HepG2 (cell line): ENCODE measurements around the gene ABHD4. TPM values are rescaled to one million over a fixed set of nuclear protein-coding genes. Genes with fewer than 3 reads are reported as not detected.

ENCODE experiments used
- CCAR2 ChIP-seq: fragments of 200-400 bp; formaldehyde crosslinking; optimal IDR thresholded peaks from 2 replicates; pipeline ENCODE3; 2018; ENCODE audit warnings: low read depth, mild to moderate bottlenecking, low read length, moderate library complexity
- CREB1 ChIP-seq, 2 experiments: fragments of 450-650 bp in 1 of 2; IDR thresholded peaks; 2 replicates each; pipeline ENCODE4 v1.6.1; 2016 to 2017; ENCODE audit warnings: control low read depth in 1 of 2, mild to moderate bottlenecking in 1 of 2, missing compliant biosample characterization in 1 of 2, missing genetic modification characterization in 1 of 2
- ELF3 ChIP-seq: IDR thresholded peaks from 2 replicates; pipeline ENCODE4 v1.6.1; 2016; ENCODE audit warnings: missing genetic modification reagents, missing compliant biosample characterization
- HNF4A ChIP-seq: sonication (generic); formaldehyde crosslinking; IDR thresholded peaks from 2 replicates; pipeline ENCODE4 v1.4.0; 2020; ENCODE audit warnings: missing genetic modification reagents
- MAFF ChIP-seq: IDR thresholded peaks from 2 replicates; pipeline ENCODE4 v1.6.1; 2011; ENCODE audit warnings: low read depth, low read length, improper control_type of control experiment
- MYNN ChIP-seq: sonication (generic); formaldehyde crosslinking; IDR thresholded peaks from 2 replicates; pipeline ENCODE4 v1.4.0; 2020; ENCODE audit warnings: mild to moderate bottlenecking, low read depth, missing genetic modification reagents
- ZBTB40 ChIP-seq, 2 experiments: fragments of 450-650 bp in 1 of 2; sonication (generic) in 1 of 2; formaldehyde crosslinking in 1 of 2; IDR thresholded peaks; 2 replicates each; pipeline versions ENCODE4 v1.6.1 to v1.8.0; 2016 to 2022; ENCODE audit warnings: antibody characterized with exemption in 1 of 2, mild to moderate bottlenecking in 1 of 2, missing genetic modification reagents in 1 of 2
- ZKSCAN5 ChIP-seq: sonication (generic); formaldehyde crosslinking; IDR thresholded peaks from 2 replicates; pipeline ENCODE4 v1.5.1; 2020; ENCODE audit warnings: mild to moderate bottlenecking, missing genetic modification reagents
- ZNF543 ChIP-seq: sonication (generic); formaldehyde crosslinking; IDR thresholded peaks from 2 replicates; pipeline ENCODE4 v1.4.0; 2020; ENCODE audit warnings: mild to moderate bottlenecking, missing genetic modification reagents
- ZNF704 ChIP-seq: sonication (generic); formaldehyde crosslinking; IDR thresholded peaks from 2 replicates; pipeline ENCODE4 v1.8.1; 2023; ENCODE audit warnings: mild to moderate bottlenecking, inconsistent platforms, moderate library complexity, missing genetic modification reagents, borderline replicate concordance
- polyA plus RNA-seq, 8 experiments: library from polyadenylated mRNA; depleted of rRNA in 3 of 8; stranded (reverse) in 7 of 8; unstranded in 1 of 8; fragments of >200 nt; fragmentation: Illumina TruSeq in 4 of 8; extraction: Trizol in 4 of 8; gene quantifications; 2 replicates each; pipeline versions ENCODE4 v1.2.1 to v1.2.3, GENCODE V29; 2011 to 2016; ENCODE audit warnings: low read depth in 4 of 8, missing spikeins in 1 of 8, mixed read lengths in 1 of 8; ENCODE audit not compliant: insufficient read depth in 1 of 8
- total RNA-seq, 5 experiments: library from RNA; depleted of rRNA; stranded (reverse); fragments of >200 nt; fragmentation: Illumina TruSeq; extraction: Trizol; gene quantifications; 2 replicates each; pipeline ENCODE4 v1.2.3, GENCODE V29; 2016; ENCODE audit warnings: low read depth in 1 of 5
- TF ChIP-seq, protein P1 (sequence below): sonication (generic); formaldehyde crosslinking; IDR thresholded peaks from 2 replicates; pipeline ENCODE4 v1.4.0; 2020; ENCODE audit warnings: low read depth, mild to moderate bottlenecking, missing genetic modification reagents
- TF ChIP-seq, protein P2 (sequence below): sonication (generic); formaldehyde crosslinking; IDR thresholded peaks from 2 replicates; pipeline ENCODE4 v1.9.0; 2021; ENCODE audit warnings: missing genetic modification reagents, borderline replicate concordance
- TF ChIP-seq, protein P3 (sequence below): sonication (generic); formaldehyde crosslinking; conservative IDR thresholded peaks from 2 replicates; pipeline ENCODE4 v1.8.0; 2022; ENCODE audit warnings: mild to moderate bottlenecking, moderate library complexity, missing genetic modification reagents

Gene ABHD4
- total and polyA plus RNA-seq, 2 of the 13 experiments (the other 11 are each of a cell fraction or from before 2014, with no cell fraction given), result 16.1 to 47.5 TPM

DNA sequence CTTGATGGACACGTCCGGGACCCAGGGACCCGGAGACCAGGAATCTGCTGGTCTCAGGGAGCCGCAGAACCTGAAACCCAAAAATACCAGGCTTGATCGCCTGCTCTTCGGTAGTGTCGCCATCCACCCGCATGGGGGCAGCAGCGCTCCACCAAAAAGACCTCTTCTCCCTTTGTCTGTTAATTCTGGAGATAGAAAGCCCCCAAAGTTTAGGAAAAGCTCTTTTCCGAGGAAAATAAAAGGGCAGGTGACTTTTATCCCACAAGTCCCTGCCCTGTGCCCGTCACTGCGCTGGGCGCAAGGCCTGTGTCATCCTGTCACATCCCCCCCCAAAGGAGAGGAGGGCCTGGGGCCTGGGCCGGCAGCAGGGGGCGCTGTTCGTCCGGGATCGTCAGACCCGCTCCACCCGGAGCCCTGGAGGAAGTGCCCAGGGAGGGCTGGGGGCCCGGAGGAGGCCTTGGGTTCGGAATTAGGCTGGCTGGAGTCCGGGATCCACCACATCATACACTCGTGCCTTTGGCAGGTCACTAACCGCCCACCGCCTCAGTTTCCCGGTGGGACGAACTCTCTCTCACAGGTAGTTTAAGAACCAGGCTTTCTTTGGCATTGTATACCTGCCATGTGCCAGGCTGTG lies 41.0 kb upstream of the ABHD4 start (continued):
- no peak for TF ChIP-seq ZBTB40 (IDR thresholded peaks at IDR 0.05)
- peak; percentile 68; the same call in 1 of the 2 replicates for TF ChIP-seq ZBTB40 (CRISPR knock-in tag; IDR thresholded peaks at IDR 0.05)
- 0 out of 2 replicates have a peak, but pooled peaks have one; percentile 23 for TF ChIP-seq CREB1 (IDR thresholded peaks at IDR 0.05)
- no peak for TF ChIP-seq CREB1 (CRISPR knock-in tag; IDR thresholded peaks at IDR 0.05)
- TF ChIP-seq MYNN (CRISPR knock-in tag), result 0 out of 2 replicates have a peak, but pooled peaks have one; percentile 91
- TF ChIP-seq CCAR2, result no peak
- TF ChIP-seq, protein P1, sequence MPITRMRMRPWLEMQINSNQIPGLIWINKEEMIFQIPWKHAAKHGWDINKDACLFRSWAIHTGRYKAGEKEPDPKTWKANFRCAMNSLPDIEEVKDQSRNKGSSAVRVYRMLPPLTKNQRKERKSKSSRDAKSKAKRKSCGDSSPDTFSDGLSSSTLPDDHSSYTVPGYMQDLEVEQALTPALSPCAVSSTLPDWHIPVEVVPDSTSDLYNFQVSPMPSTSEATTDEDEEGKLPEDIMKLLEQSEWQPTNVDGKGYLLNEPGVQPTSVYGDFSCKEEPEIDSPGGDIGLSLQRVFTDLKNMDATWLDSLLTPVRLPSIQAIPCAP (CRISPR knock-in tag), result no peak
- TF ChIP-seq, protein P2, sequence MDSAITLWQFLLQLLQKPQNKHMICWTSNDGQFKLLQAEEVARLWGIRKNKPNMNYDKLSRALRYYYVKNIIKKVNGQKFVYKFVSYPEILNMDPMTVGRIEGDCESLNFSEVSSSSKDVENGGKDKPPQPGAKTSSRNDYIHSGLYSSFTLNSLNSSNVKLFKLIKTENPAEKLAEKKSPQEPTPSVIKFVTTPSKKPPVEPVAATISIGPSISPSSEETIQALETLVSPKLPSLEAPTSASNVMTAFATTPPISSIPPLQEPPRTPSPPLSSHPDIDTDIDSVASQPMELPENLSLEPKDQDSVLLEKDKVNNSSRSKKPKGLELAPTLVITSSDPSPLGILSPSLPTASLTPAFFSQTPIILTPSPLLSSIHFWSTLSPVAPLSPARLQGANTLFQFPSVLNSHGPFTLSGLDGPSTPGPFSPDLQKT, result no peak
- TF ChIP-seq MAFF, result no peak
- TF ChIP-seq HNF4A (CRISPR knock-in tag), result 0 out of 2 replicates have a peak, but pooled peaks have one; percentile 10
- 0 out of 2 replicates have a peak, but pooled peaks have one; percentile 40 for TF ChIP-seq ZNF704 (CRISPR knock-in tag)
- TF ChIP-seq ZKSCAN5 (CRISPR knock-in tag), result no peak
- peak; percentile 67 for TF ChIP-seq ELF3 (CRISPR knock-in tag)
- TF ChIP-seq, protein P3, sequence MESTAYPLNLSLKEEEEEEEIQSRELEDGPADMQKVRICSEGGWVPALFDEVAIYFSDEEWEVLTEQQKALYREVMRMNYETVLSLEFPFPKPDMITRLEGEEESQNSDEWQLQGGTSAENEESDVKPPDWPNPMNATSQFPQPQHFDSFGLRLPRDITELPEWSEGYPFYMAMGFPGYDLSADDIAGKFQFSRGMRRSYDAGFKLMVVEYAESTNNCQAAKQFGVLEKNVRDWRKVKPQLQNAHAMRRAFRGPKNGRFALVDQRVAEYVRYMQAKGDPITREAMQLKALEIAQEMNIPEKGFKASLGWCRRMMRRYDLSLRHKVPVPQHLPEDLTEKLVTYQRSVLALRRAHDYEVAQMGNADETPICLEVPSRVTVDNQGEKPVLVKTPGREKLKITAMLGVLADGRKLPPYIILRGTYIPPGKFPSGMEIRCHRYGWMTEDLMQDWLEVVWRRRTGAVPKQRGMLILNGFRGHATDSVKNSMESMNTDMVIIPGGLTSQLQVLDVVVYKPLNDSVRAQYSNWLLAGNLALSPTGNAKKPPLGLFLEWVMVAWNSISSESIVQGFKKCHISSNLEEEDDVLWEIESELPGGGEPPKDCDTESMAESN (CRISPR knock-in tag), result peak; percentile 92
- TF ChIP-seq ZNF543 (CRISPR knock-in tag), result 0 out of 2 replicates have a peak, but pooled peaks have one; percentile 16
